ENCODE results near the gene PARP4.
A peak's percentile ranks its signal among the peaks of the same experiment; 100 is the strongest.

Gene PARP4

GRCh38 chr13:24505256-24505655, 7.3 kb downstream of the PARP4 start:
- no peaks in the 10 kb centered on the region for H3K79me2 ChIP-seq (ENCODE audit: control insufficient read depth, insufficient read depth, low read length, poor library complexity)
- H4K8ac ChIP-seq (ENCODE audit: low read depth, low read length) = no peak overlapping the region
- no peak for DNase-seq
- H3K9ac ChIP-seq (ENCODE audit: low read length) = no peak overlapping the region
- H3K9me3 ChIP-seq (ENCODE audit: insufficient read depth, low read depth, low read length) = peaks cover 3% of the 10 kb centered on the region
- H3K4ac ChIP-seq (ENCODE audit: low read depth, low read length) = no peak overlapping the region
- no peak overlapping the region for H2BK120ac ChIP-seq (ENCODE audit: insufficient read depth, low read length, poor library complexity)
- H2AFZ ChIP-seq (ENCODE audit: insufficient read depth, low read length, poor library complexity) = no peak overlapping the region
- no peak overlapping the region for H4K12ac ChIP-seq (ENCODE audit: low read depth, low read length)
- H3K18ac ChIP-seq (ENCODE audit: low read length) = no peak overlapping the region
- H3K14ac ChIP-seq (ENCODE audit: low read length) = no peak overlapping the region
- H3K23ac ChIP-seq (ENCODE audit: low read length) = no peak overlapping the region
- no peaks in the 10 kb centered on the region for H3K27me3 ChIP-seq (ENCODE audit: insufficient read depth, low read length)
- H2BK12ac ChIP-seq (ENCODE audit: low read length) = no peak overlapping the region
- no peak overlapping the region for H3K27ac ChIP-seq (ENCODE audit: low read depth, low read length)
- H3K36me3 ChIP-seq (ENCODE audit: control insufficient read depth in 1 of 2, insufficient read depth in 2 of 2, low read length in 2 of 2) = peaks cover 3 to 4% of the 10 kb centered on the region in 2 experiments
- no CpG with 5 or more reads among the region's 8 CpGs for WGBS (ENCODE audit: extremely low coverage, insufficient coverage, insufficient read length)
- no peak overlapping the region for H3K4me3 ChIP-seq (ENCODE audit: low read depth, low read length)
- H2AK5ac ChIP-seq (ENCODE audit: low read length) = no peak overlapping the region
- H2BK5ac ChIP-seq (ENCODE audit: low read depth, low read length, poor library complexity) = no peak overlapping the region
- peaks cover 0 to 3% of the 10 kb centered on the region in 2 experiments for H3K4me1 ChIP-seq (ENCODE audit: control insufficient read depth in 1 of 2, insufficient read depth in 2 of 2, low read length in 2 of 2)
- H3K4me2 ChIP-seq (ENCODE audit: low read length) = no peak overlapping the region
- no peaks in the 10 kb centered on the region for H3K79me1 ChIP-seq (ENCODE audit: low read length)
- no peak overlapping the region for H4K91ac ChIP-seq (ENCODE audit: low read depth, low read length)

DNA sequence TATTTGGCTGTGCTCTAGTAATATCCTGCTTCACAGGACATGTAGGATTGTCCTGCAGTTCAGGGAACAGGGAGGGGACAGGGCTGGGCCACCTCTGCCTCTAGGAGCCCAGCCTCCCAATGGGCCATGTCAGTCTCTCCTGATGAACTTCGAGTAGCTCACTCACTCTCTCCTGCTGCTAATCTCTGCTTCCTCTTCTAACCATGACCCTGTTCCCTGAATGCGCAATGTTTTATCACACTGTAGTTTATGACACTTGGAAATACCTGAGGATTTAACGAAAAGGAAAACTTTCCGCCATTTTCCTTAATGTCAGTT, 9.2 kb downstream of the PARP4 start:
- no CpG with 5 or more reads among the region's 4 CpGs for WGBS (ENCODE audit: extremely low coverage, insufficient coverage, insufficient read length)
- Histone ChIP-seq H3K4me2 (ENCODE audit: low read length) (no peak overlapping the region), H3K27ac (ENCODE audit: low read depth, low read length) (no peak overlapping the region), H3K79me1 (ENCODE audit: low read length) (no peaks in the 10 kb centered on the region), H2BK5ac (ENCODE audit: low read depth, low read length, poor library complexity) (no peak overlapping the region), H3K27me3 (ENCODE audit: insufficient read depth, low read length) (no peaks in the 10 kb centered on the region), H3K4me1 (ENCODE audit: control insufficient read depth in 1 of 2, insufficient read depth in 2 of 2, low read length in 2 of 2) (peaks cover 0 to 3% of the 10 kb centered on the region in 2 experiments), H3K4me3 (ENCODE audit: low read depth, low read length) (no peak overlapping the region), H2AFZ (ENCODE audit: insufficient read depth, low read length, poor library complexity) (no peak overlapping the region), H3K14ac (ENCODE audit: low read length) (no peak overlapping the region), H3K9me3 (ENCODE audit: insufficient read depth, low read depth, low read length) (peaks cover 3% of the 10 kb centered on the region), H3K79me2 (ENCODE audit: control insufficient read depth, insufficient read depth, low read length, poor library complexity) (no peaks in the 10 kb centered on the region), H4K91ac (ENCODE audit: low read depth, low read length) (no peak overlapping the region), H3K36me3 (ENCODE audit: control insufficient read depth in 1 of 2, insufficient read depth in 2 of 2, low read length in 2 of 2) (peaks cover 4% of the 10 kb centered on the region in 2 experiments), H4K12ac (ENCODE audit: low read depth, low read length) (no peak overlapping the region), H3K9ac (ENCODE audit: low read length) (no peak overlapping the region), H3K18ac (ENCODE audit: low read length) (no peak overlapping the region), H2BK12ac (ENCODE audit: low read length) (no peak overlapping the region), H3K4ac (ENCODE audit: low read depth, low read length) (no peak overlapping the region), H2AK5ac (ENCODE audit: low read length) (no peak overlapping the region), H3K23ac (ENCODE audit: low read length) (no peak overlapping the region), H4K8ac (ENCODE audit: low read depth, low read length) (no peak overlapping the region), H2BK120ac (ENCODE audit: insufficient read depth, low read length, poor library complexity) (no peak overlapping the region)
- no peak for DNase-seq

GRCh38 chr13:24502533-24503378, 9.8 kb downstream of the PARP4 start:
- Histone ChIP-seq H3K4ac (ENCODE audit: low read depth, low read length) (no peak overlapping the region), H3K79me1 (ENCODE audit: low read length) (no peaks in the 10 kb centered on the region), H4K12ac (ENCODE audit: low read depth, low read length) (no peak overlapping the region), H3K4me2 (ENCODE audit: low read length) (no peak overlapping the region), H3K18ac (ENCODE audit: low read length) (no peak overlapping the region), H2AFZ (ENCODE audit: insufficient read depth, low read length, poor library complexity) (no peak overlapping the region), H3K23ac (ENCODE audit: low read length) (no peak overlapping the region), H3K9me3 (ENCODE audit: insufficient read depth, low read depth, low read length) (peaks cover 3% of the 10 kb centered on the region), H3K14ac (ENCODE audit: low read length) (no peak overlapping the region), H3K4me3 (ENCODE audit: low read depth, low read length) (no peak overlapping the region), H3K27ac (ENCODE audit: low read depth, low read length) (peak overlapping the region; percentile 19), H2BK5ac (ENCODE audit: low read depth, low read length, poor library complexity) (no peak overlapping the region), H2BK12ac (ENCODE audit: low read length) (no peak overlapping the region), H3K79me2 (ENCODE audit: control insufficient read depth, insufficient read depth, low read length, poor library complexity) (no peaks in the 10 kb centered on the region), H3K4me1 (ENCODE audit: control insufficient read depth in 1 of 2, insufficient read depth in 2 of 2, low read length in 2 of 2) (peaks cover 0 to 3% of the 10 kb centered on the region in 2 experiments), H3K36me3 (ENCODE audit: control insufficient read depth in 1 of 2, insufficient read depth in 2 of 2, low read length in 2 of 2) (peaks cover 4 to 8% of the 10 kb centered on the region in 2 experiments), H2AK5ac (ENCODE audit: low read length) (no peak overlapping the region), H2BK120ac (ENCODE audit: insufficient read depth, low read length, poor library complexity) (no peak overlapping the region), H3K27me3 (ENCODE audit: insufficient read depth, low read length) (no peaks in the 10 kb centered on the region), H3K9ac (ENCODE audit: low read length) (no peak overlapping the region), H4K8ac (ENCODE audit: low read depth, low read length) (no peak overlapping the region), H4K91ac (ENCODE audit: low read depth, low read length) (no peak overlapping the region)
- no CpG with 5 or more reads among the region's 8 CpGs for WGBS (ENCODE audit: extremely low coverage, insufficient coverage, insufficient read length)
- peak; percentile 6 to 8 for DNase-seq

- Histone ChIP-seq H2BK5ac (ENCODE audit: low read depth, low read length, poor library complexity) (no peak overlapping the region), H2AK5ac (ENCODE audit: low read length) (no peak overlapping the region)
Observed at GRCh38 chr13:24500977-24501376, 11.6 kb downstream of the PARP4 start.

More at GRCh38 chr13:24500977-24501376, 11.6 kb downstream of the PARP4 start:
- Histone ChIP-seq H2BK12ac (ENCODE audit: low read length) (no peak overlapping the region), H4K12ac (ENCODE audit: low read depth, low read length) (no peak overlapping the region), H3K9me3 (ENCODE audit: insufficient read depth, low read depth, low read length) (peaks cover 3% of the 10 kb centered on the region), H3K4me2 (ENCODE audit: low read length) (no peak overlapping the region), H3K27me3 (ENCODE audit: insufficient read depth, low read length) (no peaks in the 10 kb centered on the region), H3K9ac (ENCODE audit: low read length) (no peak overlapping the region), H3K27ac (ENCODE audit: low read depth, low read length) (no peak overlapping the region), H3K18ac (ENCODE audit: low read length) (no peak overlapping the region), H4K91ac (ENCODE audit: low read depth, low read length) (no peak overlapping the region), H2BK120ac (ENCODE audit: insufficient read depth, low read length, poor library complexity) (no peak overlapping the region), H2AFZ (ENCODE audit: insufficient read depth, low read length, poor library complexity) (no peak overlapping the region), H3K14ac (ENCODE audit: low read length) (no peak overlapping the region), H3K4me3 (ENCODE audit: low read depth, low read length) (no peak overlapping the region), H3K23ac (ENCODE audit: low read length) (no peak overlapping the region), H4K8ac (ENCODE audit: low read depth, low read length) (no peak overlapping the region), H3K4me1 (ENCODE audit: control insufficient read depth in 1 of 2, insufficient read depth in 2 of 2, low read length in 2 of 2) (peaks cover 3% of the 10 kb centered on the region in 2 experiments), H3K79me2 (ENCODE audit: control insufficient read depth, insufficient read depth, low read length, poor library complexity) (no peaks in the 10 kb centered on the region), H3K36me3 (ENCODE audit: control insufficient read depth in 1 of 2, insufficient read depth in 2 of 2, low read length in 2 of 2) (peaks cover 4 to 12% of the 10 kb centered on the region in 2 experiments), H3K79me1 (ENCODE audit: low read length) (no peaks in the 10 kb centered on the region), H3K4ac (ENCODE audit: low read depth, low read length) (no peak overlapping the region)
- no peak for DNase-seq
- no CpG with 5 or more reads among the region's 2 CpGs for WGBS (ENCODE audit: extremely low coverage, insufficient coverage, insufficient read length)

Data from trophoblast cell (in vitro differentiated cells and primary cell).